Esophagus muscularis mucosa (tissue), 3 donors: ENCODE measurements around the gene ARL14EPL.

Experiments used
- CTCF ChIP-seq, 3 experiments: fragments of 200-600 bp in 2 of 3; fragments of 450-650 bp in 1 of 3; sonication (generic) in 2 of 3; IDR thresholded peaks; one replicate each; pipeline ENCODE4 v1.5.1; 2017 to 2019; ENCODE audit warnings: antibody characterized with exemption in 3 of 3, mild to moderate bottlenecking in 2 of 3, moderate library complexity in 1 of 3
- POLR2A ChIP-seq: fragments of 450-650 bp; IDR thresholded peaks from one replicate; pipeline ENCODE4 v1.6.1; 2017; ENCODE audit warnings: antibody characterized with exemption, moderate library complexity, mild to moderate bottlenecking, low read depth

GRCh38 chr5:116097301-116097700 is 65.0 kb downstream of the ARL14EPL start:
- TF ChIP-seq CTCF (IDR thresholded peaks at IDR 0.05) (no peak), POLR2A (no peak)
